GM18520 (cell line): ENCODE results near the gene ADK.
"Not testable (repeated sequence)": the region's sequence is repeated elsewhere in the genome, so short reads cannot be mapped to it uniquely, and the experiment has no call there.

Experiments
- ATAC-seq: cut with Tn5 transposase; IDR thresholded peaks from one replicate; pipeline ENCODE4 v1.9.1; 2021; ENCODE audit not compliant: unreplicated experiment

The ADK gene

GRCh38 chr10:74145133-74145532 is 5.9 kb upstream of the ADK start:
- no peak for ATAC-seq

- ATAC-seq, result not testable (repeated sequence)
Observed at GRCh38 chr10:74146980-74147379, 4.0 kb upstream of the ADK start.

GRCh38 chr10:74150204-74150989 is 624 bp upstream of the ADK start, which contains the start of gene AP3M1:
Gene AP3M1, minus strand, starts transcription at chr10:74150828. Its CDS starts 12,449 bp downstream, at chr10:74138379.
- ATAC-seq, result peak; percentile 21

- ATAC-seq, result no peak
Observed at GRCh38 chr10:74151879-74152722, 1.1 kb downstream of the ADK start.

GRCh38 chr10:74153123-74153522 is 2.1 kb downstream of the ADK start:
- ATAC-seq, result no peak

- no peak for ATAC-seq
Observed at GRCh38 chr10:74153676-74154075, 2.7 kb downstream of the ADK start.

- ATAC-seq, result no peak
Observed at GRCh38 chr10:74156919-74157289, 5.9 kb downstream of the ADK start.

- ATAC-seq, result no peak
Observed at GRCh38 chr10:74160013-74160412, 9.0 kb downstream of the ADK start.

GRCh38 chr10:74163319-74164068 is 12.5 kb downstream of the ADK start:
- no peak for ATAC-seq

GRCh38 chr10:74164716-74165529 is 13.9 kb downstream of the ADK start:
- no peak for ATAC-seq

- ATAC-seq, result no peak
Observed at GRCh38 chr10:74165530-74165901, 14.5 kb downstream of the ADK start.

GRCh38 chr10:74167443-74167842 is 16.4 kb downstream of the ADK start:
- ATAC-seq, result no peak

GRCh38 chr10:74171625-74172024 is 20.6 kb downstream of the ADK start:
- no peak for ATAC-seq

- no peak for ATAC-seq
Observed at GRCh38 chr10:74174521-74174920, 23.5 kb downstream of the ADK start.

GRCh38 chr10:74175510-74176379 is 24.7 kb downstream of the ADK start:
- no peak for ATAC-seq

GRCh38 chr10:74176380-74177139 is 25.5 kb downstream of the ADK start:
- peak; percentile 91 for ATAC-seq

GRCh38 chr10:74177140-74177677 is 26.2 kb downstream of the ADK start:
- ATAC-seq, result no peak

- ATAC-seq, result no peak
Observed at GRCh38 chr10:74178042-74178791, 27.2 kb downstream of the ADK start.
